A172 (cell line): Measurements from ENCODE around the gene DDN. TPM values are rescaled to one million over a fixed set of nuclear protein-coding genes. Genes with fewer than 3 reads are reported as not detected.

Source experiments
- DNase-seq: peaks from one replicate; pipeline ENCODE4 v3.0.0-alpha.2; 2015; ENCODE audit warnings: low spot score
- total RNA-seq: library from RNA; depleted of rRNA; stranded (reverse); fragments of >200 nt; shearing (Covaris generic); gene quantifications from 2 replicates; pipeline ENCODE4 v1.2.3, GENCODE V29; 2014

Gene DDN
- total RNA-seq, 1 experiment from 2014 or later = 0.03 TPM

DNA sequence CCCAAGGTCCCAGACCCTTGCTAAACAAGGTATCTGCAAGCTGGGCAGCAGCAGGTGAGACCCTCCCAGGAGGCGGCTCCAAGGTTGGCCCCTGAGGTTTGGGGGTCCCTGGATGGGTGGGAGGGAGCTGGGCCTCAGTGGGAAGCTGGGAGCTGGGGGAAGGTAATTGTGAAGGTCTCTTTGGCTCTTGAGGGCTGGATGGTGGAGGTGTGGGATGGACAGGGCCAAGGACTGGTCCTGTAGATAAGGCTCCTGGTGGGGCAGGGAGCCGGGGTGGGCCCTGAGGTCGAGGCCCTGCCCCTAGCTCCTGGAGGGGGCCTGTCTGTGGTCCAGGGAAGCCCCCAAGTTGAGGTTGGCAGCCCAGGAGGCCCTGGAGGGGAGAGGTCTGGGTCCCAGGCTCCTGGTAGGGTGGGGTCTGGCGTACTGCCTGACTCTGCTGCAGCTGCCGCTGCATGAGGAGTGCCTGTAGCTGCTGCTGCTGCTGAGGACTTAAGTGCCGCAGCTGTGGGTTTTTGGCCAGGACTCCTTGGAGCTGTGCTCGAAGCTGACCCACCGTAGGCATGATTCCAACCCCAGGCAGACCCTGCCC, 32.5 kb upstream of the DDN start:
- DNase-seq = no peak

DNA sequence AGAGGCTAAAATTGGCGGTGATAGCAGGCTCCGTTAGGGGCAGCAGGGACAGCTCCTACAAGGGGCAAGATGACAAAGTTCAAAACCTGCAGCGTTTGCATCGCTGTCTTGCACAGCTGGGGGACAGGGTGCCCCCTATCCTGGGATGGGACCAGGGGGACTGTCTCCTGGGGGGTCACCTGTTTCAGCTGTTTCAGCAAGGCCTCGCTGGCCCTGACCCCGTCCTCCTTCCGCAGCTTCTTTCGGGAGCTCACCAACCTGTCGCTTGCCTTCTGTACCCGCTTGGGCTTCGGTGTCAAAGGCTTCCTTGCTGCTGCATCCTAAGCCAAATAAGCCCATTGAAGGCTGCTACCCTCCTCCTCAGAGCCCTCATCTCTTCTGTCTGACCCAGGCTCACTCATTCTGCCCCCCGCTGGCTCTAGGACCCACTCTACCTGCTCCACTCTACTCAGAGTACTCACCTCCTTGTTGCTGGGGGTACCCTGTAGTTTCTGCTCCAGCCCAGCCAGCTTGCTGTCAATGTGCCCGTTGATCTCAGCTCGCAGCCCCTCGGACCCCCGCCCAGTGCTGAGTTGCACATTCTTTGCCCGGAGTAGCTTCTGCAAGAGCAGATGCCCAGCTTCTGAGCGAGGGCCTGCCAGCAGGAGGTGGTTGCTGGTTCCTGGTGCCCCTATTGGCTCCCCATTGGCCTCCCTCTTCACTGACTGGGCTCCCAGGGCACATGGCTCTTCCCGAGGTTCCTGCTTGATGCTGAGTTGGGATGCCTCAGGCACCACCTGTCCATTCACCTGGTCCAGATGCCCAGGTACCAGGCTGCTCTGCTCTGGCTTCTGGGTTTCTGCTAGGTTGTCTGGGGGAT, 31.8 kb upstream of the DDN start:
- DNase-seq = no peak

GRCh38 chr12:49030119-49030518, 30.9 kb upstream of the DDN start:
- no peak for DNase-seq

GRCh38 chr12:49028666-49029275, 29.6 kb upstream of the DDN start:
- no peak for DNase-seq

GRCh38 chr12:49027846-49028555, 28.8 kb upstream of the DDN start:
- DNase-seq = no peak

GRCh38 chr12:49026678-49027480, 27.7 kb upstream of the DDN start:
- DNase-seq = no peak

- DNase-seq = no peak
Observed at GRCh38 chr12:49026101-49026500, 26.9 kb upstream of the DDN start.

DNA sequence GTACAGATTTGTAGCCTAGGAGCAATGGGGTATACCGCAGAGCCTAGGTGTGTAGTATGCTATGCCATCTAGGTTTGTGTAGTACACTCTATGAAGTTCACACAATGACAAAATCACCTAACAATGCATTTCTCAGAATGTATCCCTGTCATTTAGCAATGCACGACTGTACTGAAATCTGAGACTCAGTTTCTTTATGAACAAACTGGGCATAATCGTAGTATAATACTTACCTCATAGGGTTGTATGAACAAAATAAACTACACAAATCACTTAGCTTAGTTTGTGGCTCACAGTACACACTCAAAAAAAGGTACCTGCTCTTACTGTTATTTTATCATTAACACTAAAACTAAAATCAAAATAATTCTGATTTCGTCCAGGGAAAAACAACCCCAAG, 26.3 kb upstream of the DDN start:
- DNase-seq = no peak

- no peak for DNase-seq
Observed at GRCh38 chr12:49024543-49024942, 25.4 kb upstream of the DDN start.

DNA sequence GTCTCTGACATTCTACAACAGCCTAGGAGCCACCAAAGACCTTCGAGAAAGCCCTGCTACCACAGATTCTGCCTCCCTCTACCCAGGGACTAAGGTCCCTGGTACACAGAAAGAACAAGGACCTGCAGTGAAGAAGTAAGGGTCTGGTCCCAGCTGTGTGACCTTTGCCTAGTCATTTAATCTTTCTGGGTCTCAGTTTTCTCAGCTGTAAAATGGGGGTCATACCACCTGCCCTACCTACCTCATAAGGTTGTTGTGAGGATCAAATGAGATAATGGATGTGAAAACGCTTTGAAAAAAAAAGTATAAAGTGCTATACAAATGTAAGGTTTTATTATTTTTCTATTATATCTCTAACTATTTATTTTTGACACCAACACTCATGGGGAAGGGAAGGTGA, 24.6 kb upstream of the DDN start:
- no peak for DNase-seq

- DNase-seq = no peak
Observed at GRCh38 chr12:49022558-49023178, 23.5 kb upstream of the DDN start.

DNA sequence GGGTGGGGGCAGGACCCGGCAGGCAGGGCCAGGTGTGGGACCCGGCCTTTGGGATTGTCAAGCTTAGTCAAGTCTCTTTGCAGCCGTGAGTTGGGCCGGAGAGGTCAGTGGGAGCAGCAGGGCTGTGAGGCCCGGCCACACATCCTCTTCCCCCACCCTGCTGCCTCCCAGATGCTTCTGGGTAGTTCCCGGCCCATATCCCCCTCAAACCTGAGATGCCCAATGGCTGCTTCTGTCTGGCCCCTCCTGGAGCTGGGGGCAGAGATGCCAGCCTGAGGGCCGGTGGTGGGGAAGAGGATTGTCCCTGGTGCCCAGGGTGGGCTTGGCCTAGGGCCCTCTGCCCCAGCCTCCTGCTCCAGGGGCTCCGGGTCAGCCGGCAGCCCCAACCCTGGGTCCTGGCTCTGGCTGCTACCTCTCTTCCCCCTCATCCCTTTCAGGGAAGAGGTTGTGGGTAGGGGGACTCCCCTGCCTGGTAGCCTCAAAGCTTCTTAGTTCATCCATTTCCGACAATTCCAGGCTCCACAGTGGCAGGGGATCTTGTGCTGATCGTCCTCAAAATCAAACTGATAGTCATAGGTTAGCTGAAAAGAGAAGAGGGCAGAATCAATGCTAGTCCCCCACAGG, 22.2 kb upstream of the DDN start:
- no peak for DNase-seq

GRCh38 chr12:49020441-49020840, 21.3 kb upstream of the DDN start:
- DNase-seq = no peak

- DNase-seq = peak; percentile 35
Observed at GRCh38 chr12:49019443-49020324, 20.5 kb upstream of the DDN start.

DNA sequence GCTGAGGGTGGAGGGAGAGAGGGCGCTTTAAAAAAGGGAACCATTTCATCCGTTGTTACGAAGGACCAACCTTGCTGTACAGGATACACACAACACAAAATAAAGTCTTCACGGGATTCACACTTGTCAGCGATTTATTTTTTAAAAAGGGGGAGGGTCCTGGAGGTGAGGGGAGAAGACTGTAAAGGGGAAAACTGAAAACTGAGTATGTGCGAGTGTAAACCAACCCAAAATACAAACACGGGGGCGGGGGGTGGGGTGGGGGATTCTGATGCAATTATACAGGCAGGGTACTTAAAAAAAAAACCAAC, 19.9 kb upstream of the DDN start:
- no peak for DNase-seq

GRCh38 chr12:49018261-49019119, 19.3 kb upstream of the DDN start, which contains the start of gene PRKAG1:
Gene PRKAG1, minus strand, starts transcription at chr12:49018776. Its CDS starts 36 bp downstream, at chr12:49018740.
- DNase-seq = peak; percentile 87

DNA sequence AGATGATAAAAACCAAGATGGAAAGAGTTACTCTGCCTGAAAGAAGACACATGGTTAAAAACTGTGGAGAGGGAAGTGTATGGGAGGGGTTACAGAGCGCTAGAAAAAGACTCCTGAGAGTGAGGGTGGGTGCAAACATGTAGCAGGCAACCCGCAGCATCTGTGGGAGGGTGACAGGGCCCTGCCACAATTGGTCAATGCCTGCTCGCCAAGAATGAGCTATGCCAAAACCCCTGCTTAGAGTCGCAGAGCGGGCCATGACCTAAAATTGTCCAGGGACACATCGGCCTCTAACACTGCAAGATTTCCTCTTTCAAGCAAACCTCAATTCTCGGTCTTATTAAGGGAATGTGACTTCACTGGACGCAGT, 18.7 kb upstream of the DDN start:
- DNase-seq = peak; percentile 24

GRCh38 chr12:49015196-49015595, 16.0 kb upstream of the DDN start:
- DNase-seq = no peak

GRCh38 chr12:49014547-49014946, 15.4 kb upstream of the DDN start:
- peak; percentile 10 for DNase-seq
